HepG2 (cell line): ENCODE results near the gene SASS6. TPM values are rescaled to one million over a fixed set of nuclear protein-coding genes. Genes with fewer than 3 reads are reported as not detected.

Source experiments
- ATRX ChIP-seq: sonication (generic); formaldehyde crosslinking; IDR thresholded peaks from 2 replicates; pipeline ENCODE4 v1.4.0; 2020; ENCODE audit warnings: missing genetic modification reagents, borderline replicate concordance
- CREM ChIP-seq, 2 experiments: sonication (generic) in 1 of 2; formaldehyde crosslinking in 1 of 2; IDR thresholded peaks; 2 replicates each; pipeline versions ENCODE4 v1.4.0 to v1.6.1; 2016 to 2020; ENCODE audit warnings: antibody characterized with exemption in 1 of 2, mild to moderate bottlenecking in 1 of 2, missing genetic modification reagents in 1 of 2
- ELF1 ChIP-seq: sonication (generic); formaldehyde crosslinking; IDR thresholded peaks from 2 replicates; pipeline ENCODE4 v1.4.0; 2020; ENCODE audit warnings: missing genetic modification reagents
- ERF ChIP-seq: IDR thresholded peaks from 2 replicates; pipeline ENCODE4 v1.6.1; 2018; ENCODE audit warnings: missing biosample characterization, missing genetic modification reagents
- HOXA9 ChIP-seq: sonication (generic); formaldehyde crosslinking; IDR thresholded peaks from 2 replicates; pipeline ENCODE4 v1.8.1; 2022; ENCODE audit warnings: missing genetic modification reagents, mild to moderate bottlenecking, moderate library complexity, borderline replicate concordance
- PAF1 ChIP-seq: IDR thresholded peaks from 2 replicates; pipeline ENCODE4 v1.6.1; 2016; ENCODE audit warnings: missing genetic modification reagents, missing compliant biosample characterization
- RBFOX2 ChIP-seq: fragments of 200-400 bp; formaldehyde crosslinking; IDR thresholded peaks from 2 replicates; pipeline ENCODE4 v1.6.1; 2017; ENCODE audit warnings: low read depth, mild to moderate bottlenecking, low read length
- REST ChIP-seq, 2 experiments: IDR thresholded peaks; 2 replicates each; pipeline ENCODE4 v1.6.1; 2011 to 2012; ENCODE audit warnings: low read length in 2 of 2, borderline replicate concordance in 1 of 2, low read depth in 1 of 2, mild to moderate bottlenecking in 1 of 2, moderate library complexity in 1 of 2
- SNAPC4 ChIP-seq: sonication (generic); formaldehyde crosslinking; IDR thresholded peaks from 2 replicates; pipeline ENCODE4 v1.4.0; 2020; ENCODE audit warnings: mild to moderate bottlenecking, missing genetic modification reagents
- SP140L ChIP-seq: sonication (generic); formaldehyde crosslinking; IDR thresholded peaks from 2 replicates; pipeline ENCODE4 v1.4.0; 2020; ENCODE audit warnings: missing genetic modification reagents, borderline replicate concordance
- XRCC5 ChIP-seq: fragments of 200-400 bp; formaldehyde crosslinking; optimal IDR thresholded peaks from 2 replicates; pipeline ENCODE3; 2017; ENCODE audit warnings: mild to moderate bottlenecking, low read length
- ZNF547 ChIP-seq: sonication (generic); formaldehyde crosslinking; IDR thresholded peaks from 2 replicates; pipeline ENCODE4 v1.5.1; 2020; ENCODE audit warnings: mild to moderate bottlenecking, missing genetic modification reagents
- ZNF552 ChIP-seq: sonication (generic); formaldehyde crosslinking; IDR thresholded peaks from 2 replicates; pipeline ENCODE4 v1.9.0; 2022; ENCODE audit warnings: missing genetic modification reagents, mild to moderate bottlenecking, borderline replicate concordance
- ZNF615 ChIP-seq: sonication (generic); formaldehyde crosslinking; IDR thresholded peaks from 2 replicates; pipeline ENCODE4 v1.5.0; 2020; ENCODE audit warnings: mild to moderate bottlenecking, missing genetic modification reagents, borderline replicate concordance
- polyA plus RNA-seq, 8 experiments: library from polyadenylated mRNA; depleted of rRNA in 3 of 8; stranded (reverse) in 7 of 8; unstranded in 1 of 8; fragments of >200 nt; fragmentation: Illumina TruSeq in 4 of 8; extraction: Trizol in 4 of 8; gene quantifications; 2 replicates each; pipeline versions ENCODE4 v1.2.1 to v1.2.3, GENCODE V29; 2011 to 2016; ENCODE audit warnings: low read depth in 4 of 8, missing spikeins in 1 of 8, mixed read lengths in 1 of 8; ENCODE audit not compliant: insufficient read depth in 1 of 8
- total RNA-seq, 5 experiments: library from RNA; depleted of rRNA; stranded (reverse); fragments of >200 nt; fragmentation: Illumina TruSeq; extraction: Trizol; gene quantifications; 2 replicates each; pipeline ENCODE4 v1.2.3, GENCODE V29; 2016; ENCODE audit warnings: low read depth in 1 of 5
- TF ChIP-seq, protein P1 (sequence below): sonication (generic); formaldehyde crosslinking; IDR thresholded peaks from 2 replicates; pipeline ENCODE4 v1.5.0; 2020; ENCODE audit warnings: mild to moderate bottlenecking, missing genetic modification reagents
- TF ChIP-seq, protein P2 (sequence below): IDR thresholded peaks from 2 replicates; pipeline ENCODE4 v1.6.1; 2012; ENCODE audit warnings: inconsistent platforms

SASS6 gene
- total and polyA plus RNA-seq, 2 of the 13 experiments (the other 11 are each of a cell fraction or from before 2014, with no cell fraction given): 2.3 to 10.7 TPM

GRCh38 chr1:100132566-100133477, at the start of gene SASS6, which contains the start of gene TRMT13 (continued):
- TF ChIP-seq, protein P1, sequence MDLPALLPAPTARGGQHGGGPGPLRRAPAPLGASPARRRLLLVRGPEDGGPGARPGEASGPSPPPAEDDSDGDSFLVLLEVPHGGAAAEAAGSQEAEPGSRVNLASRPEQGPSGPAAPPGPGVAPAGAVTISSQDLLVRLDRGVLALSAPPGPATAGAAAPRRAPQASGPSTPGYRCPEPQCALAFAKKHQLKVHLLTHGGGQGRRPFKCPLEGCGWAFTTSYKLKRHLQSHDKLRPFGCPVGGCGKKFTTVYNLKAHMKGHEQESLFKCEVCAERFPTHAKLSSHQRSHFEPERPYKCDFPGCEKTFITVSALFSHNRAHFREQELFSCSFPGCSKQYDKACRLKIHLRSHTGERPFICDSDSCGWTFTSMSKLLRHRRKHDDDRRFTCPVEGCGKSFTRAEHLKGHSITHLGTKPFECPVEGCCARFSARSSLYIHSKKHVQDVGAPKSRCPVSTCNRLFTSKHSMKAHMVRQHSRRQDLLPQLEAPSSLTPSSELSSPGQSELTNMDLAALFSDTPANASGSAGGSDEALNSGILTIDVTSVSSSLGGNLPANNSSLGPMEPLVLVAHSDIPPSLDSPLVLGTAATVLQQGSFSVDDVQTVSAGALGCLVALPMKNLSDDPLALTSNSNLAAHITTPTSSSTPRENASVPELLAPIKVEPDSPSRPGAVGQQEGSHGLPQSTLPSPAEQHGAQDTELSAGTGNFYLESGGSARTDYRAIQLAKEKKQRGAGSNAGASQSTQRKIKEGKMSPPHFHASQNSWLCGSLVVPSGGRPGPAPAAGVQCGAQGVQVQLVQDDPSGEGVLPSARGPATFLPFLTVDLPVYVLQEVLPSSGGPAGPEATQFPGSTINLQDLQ (CRISPR knock-in tag): peak; percentile 76; the same call in 1 of the 2 replicates
- TF ChIP-seq REST (IDR thresholded peaks at IDR 0.05; ENCODE audit: borderline replicate concordance in 1 of 2, low read depth in 1 of 2, low read length in 2 of 2) (no peak), RBFOX2 (peak; percentile 72), ATRX (CRISPR knock-in tag) (no peak), ZNF615 (peak; percentile 86; the same call in 1 of the 2 replicates), XRCC5 (peak; percentile 88), HOXA9 (CRISPR knock-in tag) (no peak), SP140L (CRISPR knock-in tag) (0 out of 2 replicates have a peak, but pooled peaks have one; percentile 35), SNAPC4 (CRISPR knock-in tag) (no peak), PAF1 (CRISPR knock-in tag) (no peak), CREM (IDR thresholded peaks at IDR 0.05) (peak; percentile 96), CREM (CRISPR knock-in tag; IDR thresholded peaks at IDR 0.05) (no peak), ELF1 (CRISPR knock-in tag) (peak; percentile 99), ZNF547 (CRISPR knock-in tag) (peak; percentile 66; the same call in 1 of the 2 replicates), ERF (CRISPR knock-in tag) (peak; percentile 83), ZNF552 (CRISPR knock-in tag) (peak; percentile 61; the same call in 1 of the 2 replicates)
- TF ChIP-seq, protein P2, sequence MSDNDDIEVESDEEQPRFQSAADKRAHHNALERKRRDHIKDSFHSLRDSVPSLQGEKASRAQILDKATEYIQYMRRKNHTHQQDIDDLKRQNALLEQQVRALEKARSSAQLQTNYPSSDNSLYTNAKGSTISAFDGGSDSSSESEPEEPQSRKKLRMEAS: peak; percentile 94
